ENCODE results near the gene SPPL3.

DNA sequence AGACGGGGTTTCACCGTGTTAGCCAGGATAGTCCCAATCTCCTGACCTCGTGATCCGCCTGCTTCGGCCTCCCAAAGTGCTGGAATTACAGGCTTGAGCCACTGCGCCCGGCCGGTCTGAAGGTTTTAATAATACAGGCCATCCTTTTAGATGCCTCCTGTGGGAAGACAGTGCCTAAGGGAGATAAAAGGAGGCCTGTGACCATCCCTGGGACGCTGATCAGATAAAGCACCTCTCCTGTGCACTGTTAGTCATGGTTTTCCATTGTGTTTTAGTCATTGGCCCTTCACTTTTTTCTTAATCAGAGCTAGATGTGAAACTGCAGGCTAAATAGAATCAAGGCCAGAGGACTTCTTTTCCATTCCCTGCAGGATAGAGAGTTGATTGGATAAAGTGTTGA is 186.1 kb downstream of the SPPL3 start:
- no peak for TF ChIP-seq CTCF (IDR thresholded peaks at IDR 0.05)
- no peak for TF ChIP-seq POLR2A (IDR thresholded peaks at IDR 0.05)
